WTC11 (cell line): ENCODE measurements around the gene HIF1A.

Experiments used
- AR ChIP-seq: fragments of 250-450 bp; sonication (Bioruptor Pico); IDR thresholded peaks from 2 replicates; pipeline ENCODE4 v1.9.0; 2021; ENCODE audit warnings: mild to moderate bottlenecking
- CREB1 ChIP-seq: sonication (generic); formaldehyde crosslinking; IDR thresholded peaks from 2 replicates; pipeline ENCODE4 v1.8.0; 2023; ENCODE audit warnings: mild to moderate bottlenecking, missing genetic modification reagents
- EMX1 ChIP-seq: fragments of 250-450 bp; sonication (Bioruptor Pico); IDR thresholded peaks from 2 replicates; pipeline ENCODE4 v1.8.0; 2021; ENCODE audit warnings: mild to moderate bottlenecking
- MAX ChIP-seq: sonication (generic); formaldehyde crosslinking; IDR thresholded peaks from 2 replicates; pipeline ENCODE4 v1.8.0; 2022; ENCODE audit warnings: mild to moderate bottlenecking, missing genetic modification reagents
- TP53 ChIP-seq: sonication (generic); formaldehyde crosslinking; IDR thresholded peaks from 2 replicates; pipeline ENCODE4 v1.8.1; 2023; ENCODE audit warnings: mild to moderate bottlenecking, missing genetic modification reagents
- ZNF138 ChIP-seq: sonication (generic); formaldehyde crosslinking; conservative IDR thresholded peaks from 2 replicates; pipeline ENCODE4 v1.8.1; 2022; ENCODE audit warnings: mild to moderate bottlenecking, moderate library complexity, missing genetic modification reagents
- ZNF317 ChIP-seq: sonication (generic); formaldehyde crosslinking; IDR thresholded peaks from 2 replicates; pipeline ENCODE4 v1.8.1; 2023; ENCODE audit warnings: low read depth, mild to moderate bottlenecking, moderate library complexity, missing genetic modification reagents, borderline replicate concordance
- TF ChIP-seq, protein P1 (sequence below): fragments of 200-600 bp; IDR thresholded peaks from 2 replicates; pipeline ENCODE4 v1.8.0; 2022; ENCODE audit warnings: antibody characterized with exemption
- TF ChIP-seq, protein P2 (sequence below): sonication (generic); formaldehyde crosslinking; IDR thresholded peaks from 2 replicates; pipeline ENCODE4 v1.8.1; 2023; ENCODE audit warnings: mild to moderate bottlenecking, missing genetic modification reagents, borderline replicate concordance
- TF ChIP-seq, protein P3 (sequence below): sonication (generic); formaldehyde crosslinking; IDR thresholded peaks from 2 replicates; pipeline ENCODE4 v1.8.1; 2022; ENCODE audit warnings: missing genetic modification reagents, borderline replicate concordance

- TF ChIP-seq, protein P1, sequence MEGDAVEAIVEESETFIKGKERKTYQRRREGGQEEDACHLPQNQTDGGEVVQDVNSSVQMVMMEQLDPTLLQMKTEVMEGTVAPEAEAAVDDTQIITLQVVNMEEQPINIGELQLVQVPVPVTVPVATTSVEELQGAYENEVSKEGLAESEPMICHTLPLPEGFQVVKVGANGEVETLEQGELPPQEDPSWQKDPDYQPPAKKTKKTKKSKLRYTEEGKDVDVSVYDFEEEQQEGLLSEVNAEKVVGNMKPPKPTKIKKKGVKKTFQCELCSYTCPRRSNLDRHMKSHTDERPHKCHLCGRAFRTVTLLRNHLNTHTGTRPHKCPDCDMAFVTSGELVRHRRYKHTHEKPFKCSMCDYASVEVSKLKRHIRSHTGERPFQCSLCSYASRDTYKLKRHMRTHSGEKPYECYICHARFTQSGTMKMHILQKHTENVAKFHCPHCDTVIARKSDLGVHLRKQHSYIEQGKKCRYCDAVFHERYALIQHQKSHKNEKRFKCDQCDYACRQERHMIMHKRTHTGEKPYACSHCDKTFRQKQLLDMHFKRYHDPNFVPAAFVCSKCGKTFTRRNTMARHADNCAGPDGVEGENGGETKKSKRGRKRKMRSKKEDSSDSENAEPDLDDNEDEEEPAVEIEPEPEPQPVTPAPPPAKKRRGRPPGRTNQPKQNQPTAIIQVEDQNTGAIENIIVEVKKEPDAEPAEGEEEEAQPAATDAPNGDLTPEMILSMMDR: no peak
- TF ChIP-seq CREB1 (CRISPR knock-in tag): no peak
- TF ChIP-seq ZNF138 (CRISPR knock-in tag): no peak
- TF ChIP-seq, protein P2, sequence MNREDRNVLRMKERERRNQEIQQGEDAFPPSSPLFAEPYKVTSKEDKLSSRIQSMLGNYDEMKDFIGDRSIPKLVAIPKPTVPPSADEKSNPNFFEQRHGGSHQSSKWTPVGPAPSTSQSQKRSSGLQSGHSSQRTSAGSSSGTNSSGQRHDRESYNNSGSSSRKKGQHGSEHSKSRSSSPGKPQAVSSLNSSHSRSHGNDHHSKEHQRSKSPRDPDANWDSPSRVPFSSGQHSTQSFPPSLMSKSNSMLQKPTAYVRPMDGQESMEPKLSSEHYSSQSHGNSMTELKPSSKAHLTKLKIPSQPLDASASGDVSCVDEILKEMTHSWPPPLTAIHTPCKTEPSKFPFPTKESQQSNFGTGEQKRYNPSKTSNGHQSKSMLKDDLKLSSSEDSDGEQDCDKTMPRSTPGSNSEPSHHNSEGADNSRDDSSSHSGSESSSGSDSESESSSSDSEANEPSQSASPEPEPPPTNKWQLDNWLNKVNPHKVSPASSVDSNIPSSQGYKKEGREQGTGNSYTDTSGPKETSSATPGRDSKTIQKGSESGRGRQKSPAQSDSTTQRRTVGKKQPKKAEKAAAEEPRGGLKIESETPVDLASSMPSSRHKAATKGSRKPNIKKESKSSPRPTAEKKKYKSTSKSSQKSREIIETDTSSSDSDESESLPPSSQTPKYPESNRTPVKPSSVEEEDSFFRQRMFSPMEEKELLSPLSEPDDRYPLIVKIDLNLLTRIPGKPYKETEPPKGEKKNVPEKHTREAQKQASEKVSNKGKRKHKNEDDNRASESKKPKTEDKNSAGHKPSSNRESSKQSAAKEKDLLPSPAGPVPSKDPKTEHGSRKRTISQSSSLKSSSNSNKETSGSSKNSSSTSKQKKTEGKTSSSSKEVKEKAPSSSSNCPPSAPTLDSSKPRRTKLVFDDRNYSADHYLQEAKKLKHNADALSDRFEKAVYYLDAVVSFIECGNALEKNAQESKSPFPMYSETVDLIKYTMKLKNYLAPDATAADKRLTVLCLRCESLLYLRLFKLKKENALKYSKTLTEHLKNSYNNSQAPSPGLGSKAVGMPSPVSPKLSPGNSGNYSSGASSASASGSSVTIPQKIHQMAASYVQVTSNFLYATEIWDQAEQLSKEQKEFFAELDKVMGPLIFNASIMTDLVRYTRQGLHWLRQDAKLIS (CRISPR knock-in tag): no peak
- no peak for TF ChIP-seq MAX (CRISPR knock-in tag)
- TF ChIP-seq AR (CRISPR knock-in tag): no peak
- TF ChIP-seq, protein P3, sequence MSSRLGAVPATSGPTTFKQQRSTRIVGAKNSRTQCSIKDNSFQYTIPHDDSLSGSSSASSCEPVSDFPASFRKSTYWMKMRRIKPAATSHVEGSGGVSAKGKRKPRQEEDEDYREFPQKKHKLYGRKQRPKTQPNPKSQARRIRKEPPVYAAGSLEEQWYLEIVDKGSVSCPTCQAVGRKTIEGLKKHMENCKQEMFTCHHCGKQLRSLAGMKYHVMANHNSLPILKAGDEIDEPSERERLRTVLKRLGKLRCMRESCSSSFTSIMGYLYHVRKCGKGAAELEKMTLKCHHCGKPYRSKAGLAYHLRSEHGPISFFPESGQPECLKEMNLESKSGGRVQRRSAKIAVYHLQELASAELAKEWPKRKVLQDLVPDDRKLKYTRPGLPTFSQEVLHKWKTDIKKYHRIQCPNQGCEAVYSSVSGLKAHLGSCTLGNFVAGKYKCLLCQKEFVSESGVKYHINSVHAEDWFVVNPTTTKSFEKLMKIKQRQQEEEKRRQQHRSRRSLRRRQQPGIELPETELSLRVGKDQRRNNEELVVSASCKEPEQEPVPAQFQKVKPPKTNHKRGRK (CRISPR knock-in tag): no peak
- no peak for TF ChIP-seq EMX1 (CRISPR knock-in tag)
- no peak for TF ChIP-seq TP53
- TF ChIP-seq ZNF317 (CRISPR knock-in tag): no peak
Measured at GRCh38 chr14:61712137-61712536, 16.8 kb downstream of the HIF1A start.
